HepG2 (cell line): ENCODE data around the gene NUDT3. TPM values are rescaled to one million over a fixed set of nuclear protein-coding genes. Genes with fewer than 3 reads are reported as not detected.

Source experiments
- ARID4A ChIP-seq: sonication (generic); formaldehyde crosslinking; IDR thresholded peaks from 2 replicates; pipeline ENCODE4 v1.5.0; 2020; ENCODE audit warnings: mild to moderate bottlenecking, missing genetic modification reagents, borderline replicate concordance
- KLF16 ChIP-seq, 2 experiments: sonication (generic) in 1 of 2; formaldehyde crosslinking in 1 of 2; IDR thresholded peaks; 2 replicates each; pipeline versions ENCODE4 v1.6.1 to v1.8.0; 2016 to 2023; ENCODE audit warnings: missing genetic modification reagents in 2 of 2, missing compliant biosample characterization in 1 of 2
- MTERF4 ChIP-seq: sonication (generic); formaldehyde crosslinking; IDR thresholded peaks from 2 replicates; pipeline ENCODE4 v1.8.0; 2023; ENCODE audit warnings: mild to moderate bottlenecking, missing genetic modification reagents
- NFIC ChIP-seq: IDR thresholded peaks from 2 replicates; pipeline ENCODE4 v1.6.1; 2012; ENCODE audit warnings: mild to moderate bottlenecking, low read length, inconsistent platforms
- NR2C2 ChIP-seq: sonication (generic); formaldehyde crosslinking; IDR thresholded peaks from 2 replicates; pipeline ENCODE4 v1.4.0; 2020; ENCODE audit warnings: missing genetic modification reagents, mild to moderate bottlenecking, moderate library complexity, borderline replicate concordance
- POGZ ChIP-seq: sonication (generic); formaldehyde crosslinking; IDR thresholded peaks from 2 replicates; pipeline ENCODE4 v1.4.0; 2020; ENCODE audit warnings: mild to moderate bottlenecking, missing genetic modification reagents
- SALL2 ChIP-seq: sonication (generic); formaldehyde crosslinking; IDR thresholded peaks from 2 replicates; pipeline ENCODE4 v1.8.1; 2023; ENCODE audit warnings: mild to moderate bottlenecking, missing genetic modification reagents, inconsistent platforms
- SMAD1 ChIP-seq: sonication (generic); formaldehyde crosslinking; IDR thresholded peaks from 2 replicates; pipeline ENCODE4 v1.4.0; 2020; ENCODE audit warnings: missing genetic modification reagents, low read depth, mild to moderate bottlenecking, borderline replicate concordance
- YEATS4 ChIP-seq: sonication (generic); formaldehyde crosslinking; IDR thresholded peaks from 2 replicates; pipeline ENCODE4 v1.4.0; 2020; ENCODE audit warnings: missing genetic modification reagents, borderline replicate concordance
- ZFP36L2 ChIP-seq: sonication (generic); formaldehyde crosslinking; IDR thresholded peaks from 2 replicates; pipeline ENCODE4 v1.4.0; 2020; ENCODE audit warnings: missing genetic modification reagents
- ZFYVE20 ChIP-seq: sonication (generic); formaldehyde crosslinking; IDR thresholded peaks from 2 replicates; pipeline ENCODE4 v1.8.0; 2023; ENCODE audit warnings: low read depth, mild to moderate bottlenecking, moderate library complexity, missing genetic modification reagents, borderline replicate concordance
- ZNF275 ChIP-seq: sonication (generic); formaldehyde crosslinking; IDR thresholded peaks from 2 replicates; pipeline ENCODE4 v1.8.0; 2022; ENCODE audit warnings: missing genetic modification reagents, mild to moderate bottlenecking, inconsistent platforms, borderline replicate concordance
- ZNF367 ChIP-seq: sonication (generic); formaldehyde crosslinking; IDR thresholded peaks from 2 replicates; pipeline ENCODE4 v1.4.0; 2020; ENCODE audit warnings: missing genetic modification reagents, borderline replicate concordance
- ZNF644 ChIP-seq: IDR thresholded peaks from 2 replicates; pipeline ENCODE4 v1.6.1; 2016; ENCODE audit warnings: low read depth
- ZNF704 ChIP-seq: sonication (generic); formaldehyde crosslinking; IDR thresholded peaks from 2 replicates; pipeline ENCODE4 v1.8.1; 2023; ENCODE audit warnings: mild to moderate bottlenecking, inconsistent platforms, moderate library complexity, missing genetic modification reagents, borderline replicate concordance
- ZNF780A ChIP-seq: sonication (generic); formaldehyde crosslinking; IDR thresholded peaks from 2 replicates; pipeline ENCODE4 v1.8.0; 2022; ENCODE audit warnings: mild to moderate bottlenecking, missing genetic modification reagents, moderate library complexity
- ZNF850 ChIP-seq: sonication (generic); formaldehyde crosslinking; conservative IDR thresholded peaks from 2 replicates; pipeline ENCODE4 v1.9.0; 2021; ENCODE audit warnings: mild to moderate bottlenecking, missing genetic modification reagents
- polyA plus RNA-seq, 8 experiments: library from polyadenylated mRNA; depleted of rRNA in 3 of 8; stranded (reverse) in 7 of 8; unstranded in 1 of 8; fragments of >200 nt; fragmentation: Illumina TruSeq in 4 of 8; extraction: Trizol in 4 of 8; gene quantifications; 2 replicates each; pipeline versions ENCODE4 v1.2.1 to v1.2.3, GENCODE V29; 2011 to 2016; ENCODE audit warnings: low read depth in 4 of 8, missing spikeins in 1 of 8, mixed read lengths in 1 of 8; ENCODE audit not compliant: insufficient read depth in 1 of 8
- total RNA-seq, 5 experiments: library from RNA; depleted of rRNA; stranded (reverse); fragments of >200 nt; fragmentation: Illumina TruSeq; extraction: Trizol; gene quantifications; 2 replicates each; pipeline ENCODE4 v1.2.3, GENCODE V29; 2016; ENCODE audit warnings: low read depth in 1 of 5
- TF ChIP-seq, protein P1 (sequence below): sonication (generic); formaldehyde crosslinking; IDR thresholded peaks from 2 replicates; pipeline ENCODE4 v1.4.0; 2020; ENCODE audit warnings: mild to moderate bottlenecking, missing genetic modification reagents

NUDT3 gene
- total and polyA plus RNA-seq, 2 of the 13 experiments (the other 11 are each of a cell fraction or from before 2014, with no cell fraction given) = 20.2 to 20.6 TPM

- TF ChIP-seq ZNF850 (no peak), POGZ (CRISPR knock-in tag) (peak; percentile 53), ZNF704 (CRISPR knock-in tag) (no peak), ZNF780A (CRISPR knock-in tag) (peak; percentile 12; the same call in 1 of the 2 replicates), ZNF644 (CRISPR knock-in tag) (no peak), SMAD1 (CRISPR knock-in tag) (no peak), ZNF275 (no peak), SALL2 (no peak), NR2C2 (CRISPR knock-in tag) (no peak), ZNF367 (no peak), ARID4A (CRISPR knock-in tag) (peak; percentile 38; the same call in 1 of the 2 replicates), YEATS4 (CRISPR knock-in tag) (no peak), MTERF4 (no peak), NFIC (peak; percentile 59; the same call in 1 of the 2 replicates), ZFYVE20 (no peak), ZFP36L2 (CRISPR knock-in tag) (no peak), KLF16 (CRISPR knock-in tag; IDR thresholded peaks at IDR 0.05) (peak in 1 of 2 experiments; percentile 43; a peak in 2 of 4 replicates)
- TF ChIP-seq, protein P1, sequence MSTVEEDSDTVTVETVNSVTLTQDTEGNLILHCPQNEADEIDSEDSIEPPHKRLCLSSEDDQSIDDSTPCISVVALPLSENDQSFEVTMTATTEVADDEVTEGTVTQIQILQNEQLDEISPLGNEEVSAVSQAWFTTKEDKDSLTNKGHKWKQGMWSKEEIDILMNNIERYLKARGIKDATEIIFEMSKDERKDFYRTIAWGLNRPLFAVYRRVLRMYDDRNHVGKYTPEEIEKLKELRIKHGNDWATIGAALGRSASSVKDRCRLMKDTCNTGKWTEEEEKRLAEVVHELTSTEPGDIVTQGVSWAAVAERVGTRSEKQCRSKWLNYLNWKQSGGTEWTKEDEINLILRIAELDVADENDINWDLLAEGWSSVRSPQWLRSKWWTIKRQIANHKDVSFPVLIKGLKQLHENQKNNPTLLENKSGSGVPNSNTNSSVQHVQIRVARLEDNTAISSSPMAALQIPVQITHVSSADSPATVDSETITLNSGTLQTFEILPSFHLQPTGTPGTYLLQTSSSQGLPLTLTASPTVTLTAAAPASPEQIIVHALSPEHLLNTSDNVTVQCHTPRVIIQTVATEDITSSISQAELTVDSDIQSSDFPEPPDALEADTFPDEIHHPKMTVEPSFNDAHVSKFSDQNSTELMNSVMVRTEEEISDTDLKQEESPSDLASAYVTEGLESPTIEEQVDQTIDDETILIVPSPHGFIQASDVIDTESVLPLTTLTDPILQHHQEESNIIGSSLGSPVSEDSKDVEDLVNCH (CRISPR knock-in tag) = no peak
Measured at GRCh38 chr6:34414999-34415858, 22.8 kb upstream of the NUDT3 start (continued).
